ENCODE data around the gene MEOX1.

DNA sequence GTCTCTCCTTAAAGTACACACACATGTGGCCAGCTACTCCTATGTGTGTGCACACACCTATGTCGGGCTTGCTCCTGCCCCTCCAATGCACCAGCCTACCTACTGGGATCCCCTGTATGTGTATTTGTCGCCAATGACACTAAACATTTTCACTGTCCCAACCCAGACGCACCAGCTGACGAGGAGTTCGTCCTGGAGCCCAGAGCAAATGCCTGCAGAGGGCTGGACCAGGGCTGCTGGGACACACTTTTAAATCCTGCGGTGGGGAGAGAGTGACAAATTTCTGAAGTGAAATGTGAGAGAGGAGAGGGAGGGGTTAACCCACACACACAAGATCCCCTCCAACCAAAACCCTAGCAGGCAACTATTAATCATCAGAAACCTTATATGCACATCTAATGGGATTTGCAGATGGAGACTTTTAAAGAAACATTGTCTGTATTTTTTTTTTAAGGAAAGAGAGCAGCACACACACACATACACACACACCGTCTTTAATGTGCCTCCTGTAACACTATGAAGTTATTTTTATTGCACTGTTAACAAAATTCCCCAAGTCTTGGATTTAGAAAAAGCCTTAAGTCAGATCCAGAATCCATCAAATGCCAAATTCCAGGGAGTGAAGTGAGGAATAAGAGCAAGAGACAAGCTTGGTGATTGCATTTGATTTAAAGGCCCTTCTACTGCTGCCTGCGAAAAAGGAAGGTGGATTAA, at the start of gene MEOX1:
- TF ChIP-seq, protein P1, sequence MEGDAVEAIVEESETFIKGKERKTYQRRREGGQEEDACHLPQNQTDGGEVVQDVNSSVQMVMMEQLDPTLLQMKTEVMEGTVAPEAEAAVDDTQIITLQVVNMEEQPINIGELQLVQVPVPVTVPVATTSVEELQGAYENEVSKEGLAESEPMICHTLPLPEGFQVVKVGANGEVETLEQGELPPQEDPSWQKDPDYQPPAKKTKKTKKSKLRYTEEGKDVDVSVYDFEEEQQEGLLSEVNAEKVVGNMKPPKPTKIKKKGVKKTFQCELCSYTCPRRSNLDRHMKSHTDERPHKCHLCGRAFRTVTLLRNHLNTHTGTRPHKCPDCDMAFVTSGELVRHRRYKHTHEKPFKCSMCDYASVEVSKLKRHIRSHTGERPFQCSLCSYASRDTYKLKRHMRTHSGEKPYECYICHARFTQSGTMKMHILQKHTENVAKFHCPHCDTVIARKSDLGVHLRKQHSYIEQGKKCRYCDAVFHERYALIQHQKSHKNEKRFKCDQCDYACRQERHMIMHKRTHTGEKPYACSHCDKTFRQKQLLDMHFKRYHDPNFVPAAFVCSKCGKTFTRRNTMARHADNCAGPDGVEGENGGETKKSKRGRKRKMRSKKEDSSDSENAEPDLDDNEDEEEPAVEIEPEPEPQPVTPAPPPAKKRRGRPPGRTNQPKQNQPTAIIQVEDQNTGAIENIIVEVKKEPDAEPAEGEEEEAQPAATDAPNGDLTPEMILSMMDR (IDR thresholded peaks at IDR 0.05): no peak
- TF ChIP-seq POLR2A (IDR thresholded peaks at IDR 0.05) (no peak), EP300 (IDR thresholded peaks at IDR 0.05) (no peak)
